SJCRH30 (cell line): ENCODE measurements around the gene TOMM6. TPM values are rescaled to one million over a fixed set of nuclear protein-coding genes. Genes with fewer than 3 reads are reported as not detected.

Source experiments
- DNase-seq, 2 experiments: peaks; one replicate each; pipeline ENCODE4 v3.0.0-alpha.2; 2015 to 2020
- H3K27ac ChIP-seq: fragments of 250-450 bp; sonication (Bioruptor Pico); 2 replicates; pipeline ENCODE4 v1.5.1; 2020; ENCODE audit warnings: mild to moderate bottlenecking, moderate library complexity
- H3K27me3 ChIP-seq: fragments of 250-450 bp; sonication (Bioruptor Pico); 2 replicates; pipeline ENCODE4 v1.5.1; 2020; ENCODE audit warnings: mild to moderate bottlenecking, moderate library complexity
- H3K36me3 ChIP-seq: fragments of 250-450 bp; sonication (Bioruptor Pico); 2 replicates; pipeline ENCODE4 v1.5.1; 2020; ENCODE audit warnings: mild to moderate bottlenecking, moderate library complexity
- H3K4me1 ChIP-seq: fragments of 250-450 bp; sonication (Bioruptor Pico); 2 replicates; pipeline ENCODE4 v1.5.1; 2020; ENCODE audit warnings: mild to moderate bottlenecking, moderate library complexity
- H3K4me3 ChIP-seq: fragments of 250-450 bp; sonication (Bioruptor Pico); 2 replicates; pipeline ENCODE4 v1.5.1; 2020; ENCODE audit warnings: mild to moderate bottlenecking, moderate library complexity
- H3K9me3 ChIP-seq: fragments of 250-450 bp; sonication (Bioruptor Pico); replicated peaks from 2 replicates; pipeline ENCODE4 v1.5.1; 2020; ENCODE audit warnings: mild to moderate bottlenecking, moderate library complexity
- total RNA-seq: library from RNA; depleted of rRNA; stranded (reverse); fragments of >200 nt; shearing (Covaris generic); gene quantifications from 2 replicates; pipeline ENCODE4 v1.2.3, GENCODE V29; 2014; rRNA removed

The TOMM6 gene
- 194 and 198 TPM in 2 replicates for total RNA-seq

GRCh38 chr6:41787219-41787917 lies at the start of gene TOMM6:
TSS of gene TOMM6 (plus strand) at chr6:41787694. CDS start at chr6:41787698, 4 bp downstream.
- no peaks in the 10 kb centered on the region for H3K9me3 ChIP-seq
- H3K27me3 ChIP-seq: no peaks in the 10 kb centered on the region
- peak within 1 kb of the TSS; percentile 94 for H3K4me3 ChIP-seq
- peak; percentile 94 to 95 for DNase-seq
- H3K27ac ChIP-seq: peak within 1 kb of the TSS; percentile 81
- H3K36me3 ChIP-seq: peaks cover 37% of the 10 kb centered on the region
- no peaks in the 10 kb centered on the region for H3K4me1 ChIP-seq

- H3K9me3 ChIP-seq: no peaks in the 10 kb centered on the region
- no peak for DNase-seq
- H3K4me1 ChIP-seq: peaks cover 12% of the 10 kb centered on the region
- no peak overlapping the region for H3K27ac ChIP-seq
- H3K4me3 ChIP-seq: no peak overlapping the region
- no peaks in the 10 kb centered on the region for H3K36me3 ChIP-seq
- H3K27me3 ChIP-seq: 0 out of 2 replicates have a peak, but pooled peaks cover 4% of the 10 kb centered on the region
These were observed 48.5 kb upstream of the TOMM6 start for GRCh38 chr6:41739041-41739440.

DNA sequence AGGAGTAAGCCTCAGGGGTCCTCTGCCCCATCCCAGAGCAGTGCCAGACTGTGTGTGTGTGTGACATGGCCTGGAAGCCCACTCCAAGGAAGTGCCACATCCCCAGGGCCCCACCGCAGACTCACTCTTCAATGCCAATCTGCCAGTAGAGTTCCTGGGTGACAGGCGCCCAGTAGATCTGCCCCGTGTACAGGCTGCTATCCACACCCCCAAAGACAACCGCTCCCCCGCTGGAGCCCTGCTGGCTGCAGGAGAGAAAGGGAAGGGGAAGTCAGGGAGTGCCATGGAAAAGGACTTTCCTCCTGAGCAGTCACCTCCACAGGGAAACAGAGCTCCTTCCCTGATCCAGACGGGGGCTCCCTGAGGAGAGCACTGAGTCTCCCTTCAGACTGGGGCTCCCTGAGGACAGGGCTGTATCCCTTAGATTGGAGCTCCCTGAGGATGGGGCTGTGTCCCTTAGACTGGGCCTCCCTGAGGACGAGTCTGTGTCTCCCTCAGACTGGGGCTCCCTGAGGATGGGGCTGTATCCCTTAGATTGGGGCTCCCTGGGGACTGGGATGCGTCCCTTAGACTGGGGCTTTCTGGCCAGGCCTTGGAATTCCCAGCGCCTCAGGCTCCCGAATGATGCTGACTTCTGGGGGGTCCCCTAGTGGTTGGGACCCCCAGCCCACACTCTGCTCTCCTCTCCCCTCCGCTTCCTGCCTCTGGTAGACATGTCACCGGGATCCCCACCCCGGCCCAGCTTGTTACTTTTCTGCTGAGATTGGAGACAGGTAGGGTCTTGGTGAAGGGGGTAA lies 46.9 kb upstream of the TOMM6 start:
- H3K36me3 ChIP-seq: no peaks in the 10 kb centered on the region
- H3K4me1 ChIP-seq: peaks cover 12% of the 10 kb centered on the region
- no peak overlapping the region for H3K27ac ChIP-seq
- H3K27me3 ChIP-seq: 0 out of 2 replicates have a peak, but pooled peaks cover 4% of the 10 kb centered on the region
- no peak for DNase-seq
- H3K9me3 ChIP-seq: no peaks in the 10 kb centered on the region
- no peak overlapping the region for H3K4me3 ChIP-seq

DNA sequence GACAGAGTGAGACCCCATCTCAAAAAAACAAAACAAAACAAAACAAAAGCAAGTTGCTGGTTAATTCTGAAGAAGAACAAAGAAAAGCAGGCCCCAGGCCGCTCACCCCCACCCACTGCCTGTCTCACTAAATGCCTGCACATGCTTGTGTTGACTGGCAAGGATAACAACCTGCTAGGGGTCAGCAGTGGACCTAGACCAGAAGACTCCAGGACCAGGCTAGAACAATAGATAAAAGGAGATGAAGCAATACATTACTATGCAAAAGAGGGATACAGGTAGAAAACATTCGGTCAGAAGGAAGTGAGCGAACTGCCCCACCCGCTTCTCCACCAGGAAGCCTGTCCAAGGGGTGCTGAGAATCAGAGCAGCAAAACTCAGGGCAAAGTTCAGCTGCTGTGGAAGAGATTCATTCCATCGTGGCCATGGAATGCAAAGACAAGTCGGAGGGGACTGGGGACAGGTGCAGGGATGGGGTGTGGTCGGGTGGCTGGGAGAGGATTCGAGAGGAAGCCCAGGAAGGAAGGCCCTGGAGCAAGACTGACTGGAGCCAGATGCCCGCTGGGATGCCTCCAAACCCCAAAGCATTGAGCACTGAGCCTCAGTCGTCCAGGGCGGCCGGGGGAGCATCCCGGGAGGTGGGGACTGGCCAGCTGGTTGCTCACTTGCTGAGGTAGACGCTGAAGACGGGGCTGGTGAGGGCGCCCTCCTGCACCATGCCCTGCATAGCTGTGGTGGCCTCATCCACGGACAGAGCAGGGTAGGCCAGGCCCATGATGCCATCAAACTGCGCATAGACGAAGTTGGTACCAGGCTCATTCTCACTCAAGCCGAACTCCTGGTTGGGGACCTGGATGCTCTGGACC lies 45.6 kb upstream of the TOMM6 start:
- peak; percentile 49 to 59 for DNase-seq
- Histone ChIP-seq H3K4me3 (no peak overlapping the region), H3K36me3 (no peaks in the 10 kb centered on the region), H3K9me3 (no peaks in the 10 kb centered on the region), H3K27me3 (0 out of 2 replicates have a peak, but pooled peaks cover 4% of the 10 kb centered on the region), H3K4me1 (peaks cover 9% of the 10 kb centered on the region), H3K27ac (no peak overlapping the region)

DNA sequence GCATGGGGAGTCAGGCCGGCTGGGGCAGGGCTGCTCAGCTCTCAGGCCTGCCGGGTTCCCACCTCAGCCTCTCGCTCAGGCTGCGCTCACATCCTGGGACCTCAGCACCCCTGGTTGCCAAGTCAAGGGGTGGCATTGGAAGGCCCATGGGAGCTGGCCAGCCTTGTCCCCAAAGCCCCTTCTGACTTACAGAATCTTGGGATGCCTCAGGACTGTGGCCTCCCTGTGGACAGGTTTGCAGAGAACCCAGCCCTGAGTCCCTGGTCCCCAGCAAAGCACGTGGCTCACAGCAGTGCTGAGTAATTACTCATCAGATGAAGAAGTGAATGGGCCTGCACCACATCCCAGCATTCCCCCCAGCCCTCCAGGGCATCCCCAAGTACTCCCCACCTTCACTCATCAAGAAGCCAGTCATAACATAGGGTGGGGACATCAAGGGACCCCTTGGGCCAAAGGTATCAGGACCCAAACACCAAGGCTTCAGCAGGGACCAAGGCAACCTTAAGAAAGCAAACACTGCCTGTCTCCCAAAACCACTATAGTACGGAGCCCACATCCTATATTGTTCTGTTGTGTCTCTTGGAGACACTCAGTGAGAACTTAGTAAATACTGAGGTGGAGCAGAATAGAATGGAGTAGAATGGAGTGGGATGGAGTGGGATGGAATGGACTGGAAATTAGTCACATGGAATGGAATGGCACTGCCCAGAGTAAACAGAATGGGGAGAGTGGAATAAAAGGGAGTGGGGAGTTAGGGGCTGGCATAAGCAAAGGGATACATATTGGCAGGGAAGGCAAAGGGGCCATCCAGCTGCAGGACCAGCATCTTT lies 43.9 kb upstream of the TOMM6 start:
- H3K9me3 ChIP-seq: no peaks in the 10 kb centered on the region
- no peak overlapping the region for H3K27ac ChIP-seq
- 0 out of 2 replicates have a peak, but pooled peaks cover 4% of the 10 kb centered on the region for H3K27me3 ChIP-seq
- peaks cover 9% of the 10 kb centered on the region for H3K4me1 ChIP-seq
- no peak for DNase-seq
- no peaks in the 10 kb centered on the region for H3K36me3 ChIP-seq
- no peak overlapping the region for H3K4me3 ChIP-seq

- Histone ChIP-seq H3K4me3 (no peak overlapping the region), H3K9me3 (no peaks in the 10 kb centered on the region)
These were observed 43.2 kb upstream of the TOMM6 start for GRCh38 chr6:41744236-41744787.

GRCh38 chr6:41746107-41746506 lies 41.4 kb upstream of the TOMM6 start:
- H3K36me3 ChIP-seq: no peaks in the 10 kb centered on the region
- no peaks in the 10 kb centered on the region for H3K9me3 ChIP-seq
- H3K27me3 ChIP-seq: no peaks in the 10 kb centered on the region
- no peak overlapping the region for H3K4me3 ChIP-seq
- H3K27ac ChIP-seq: no peak overlapping the region
- peaks cover 9% of the 10 kb centered on the region for H3K4me1 ChIP-seq
- DNase-seq: no peak

More at GRCh38 chr6:41744236-41744787, 43.2 kb upstream of the TOMM6 start:
- DNase-seq: no peak
- Histone ChIP-seq H3K4me1 (peaks cover 9% of the 10 kb centered on the region), H3K27ac (no peak overlapping the region), H3K27me3 (0 out of 2 replicates have a peak, but pooled peaks cover 4% of the 10 kb centered on the region), H3K36me3 (no peaks in the 10 kb centered on the region)

- H3K27ac ChIP-seq: no peak within 1 kb of the TSS
- H3K4me1 ChIP-seq: no peaks in the 10 kb centered on the region
- no peaks in the 10 kb centered on the region for H3K27me3 ChIP-seq
These were observed 40.0 kb upstream of the TOMM6 start, which contains the start of gene PGC for GRCh38 chr6:41747256-41748101. TSS of gene PGC (minus strand) at chr6:41747397. CDS start at chr6:41747334, 63 bp downstream.

DNA sequence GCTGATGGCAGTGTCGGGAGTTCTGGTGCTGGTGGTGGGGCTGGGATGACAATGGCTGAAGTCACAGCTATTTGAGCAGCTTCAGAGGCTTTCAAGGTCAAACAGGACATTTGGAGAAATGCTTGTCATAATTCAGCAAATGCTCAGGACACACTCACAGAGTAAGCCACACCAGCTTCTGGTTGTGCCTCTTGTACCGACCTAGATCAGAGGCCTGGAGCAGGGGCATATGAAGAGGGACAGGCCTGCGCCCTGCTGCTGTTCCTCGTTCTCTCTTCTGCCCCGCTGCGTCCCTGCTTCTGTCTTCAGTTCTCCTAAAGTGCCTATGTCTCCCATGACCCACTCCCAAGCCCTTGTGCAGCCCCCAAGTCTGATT lies 39.4 kb upstream of the TOMM6 start:
- Histone ChIP-seq H3K36me3 (no peaks in the 10 kb centered on the region), H3K4me3 (no peak overlapping the region), H3K27me3 (no peaks in the 10 kb centered on the region), H3K9me3 (no peaks in the 10 kb centered on the region), H3K4me1 (no peaks in the 10 kb centered on the region), H3K27ac (no peak overlapping the region)
- DNase-seq: no peak

More at GRCh38 chr6:41747256-41748101, 40.0 kb upstream of the TOMM6 start, which contains the start of gene PGC:
- no peak for DNase-seq
- Histone ChIP-seq H3K36me3 (no peaks in the 10 kb centered on the region), H3K4me3 (no peak within 1 kb of the TSS), H3K9me3 (no peaks in the 10 kb centered on the region)

DNA sequence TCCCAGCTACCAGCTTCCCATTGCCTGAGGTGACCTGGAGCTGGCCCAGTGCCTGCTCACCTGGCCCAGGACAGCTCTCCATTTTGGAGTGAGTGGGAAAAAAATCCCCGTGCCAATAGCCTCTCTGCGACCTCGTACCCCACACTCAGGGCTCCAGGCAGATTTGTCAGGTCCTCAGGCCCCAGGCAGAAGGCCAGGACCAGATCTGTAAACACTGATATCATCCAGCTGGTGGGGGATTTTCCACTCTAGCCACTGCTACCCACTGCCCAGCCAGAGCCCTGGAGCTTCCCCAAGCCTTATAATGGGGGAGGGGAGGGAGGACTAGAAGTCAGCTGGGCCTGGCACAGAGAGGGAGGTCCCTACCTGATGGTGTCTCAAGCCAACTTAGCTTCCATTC lies 39.0 kb upstream of the TOMM6 start:
- Histone ChIP-seq H3K4me1 (no peaks in the 10 kb centered on the region), H3K27me3 (no peaks in the 10 kb centered on the region), H3K9me3 (no peaks in the 10 kb centered on the region), H3K27ac (no peak overlapping the region), H3K4me3 (no peak overlapping the region), H3K36me3 (no peaks in the 10 kb centered on the region)
- DNase-seq: no peak

DNA sequence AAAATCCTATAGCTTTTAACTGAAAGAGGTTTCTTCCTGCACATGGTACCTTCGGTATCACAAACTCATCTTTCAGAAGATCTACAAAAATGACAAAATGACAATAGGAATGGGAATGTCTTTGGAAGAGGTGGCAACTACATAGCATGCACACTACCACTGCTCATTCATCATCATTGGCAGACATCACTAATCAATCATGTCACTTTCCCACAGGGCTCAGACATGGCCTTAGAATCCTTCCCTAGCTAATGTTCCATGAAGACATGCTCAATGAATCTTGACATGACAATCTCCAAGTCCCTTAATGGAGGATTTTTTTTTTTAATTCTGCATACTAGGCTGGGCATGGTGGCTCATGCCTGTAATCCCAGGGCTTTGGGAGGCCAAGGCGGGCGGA lies 37.1 kb upstream of the TOMM6 start:
- no peak for DNase-seq
- H3K4me1 ChIP-seq: no peaks in the 10 kb centered on the region
- H3K36me3 ChIP-seq: no peaks in the 10 kb centered on the region
- H3K27me3 ChIP-seq: no peaks in the 10 kb centered on the region
- no peaks in the 10 kb centered on the region for H3K9me3 ChIP-seq
- H3K27ac ChIP-seq: no peak overlapping the region
- H3K4me3 ChIP-seq: no peak overlapping the region

- peaks cover 12% of the 10 kb centered on the region for H3K4me1 ChIP-seq
- DNase-seq: no peak
- no peak overlapping the region for H3K27ac ChIP-seq
- H3K4me3 ChIP-seq: no peak overlapping the region
- no peaks in the 10 kb centered on the region for H3K36me3 ChIP-seq
- no peaks in the 10 kb centered on the region for H3K27me3 ChIP-seq
- H3K9me3 ChIP-seq: no peaks in the 10 kb centered on the region
These were observed 31.6 kb upstream of the TOMM6 start for GRCh38 chr6:41755895-41756294.

- DNase-seq: no peak
- no peaks in the 10 kb centered on the region for H3K27me3 ChIP-seq
- H3K27ac ChIP-seq: no peak overlapping the region
- no peaks in the 10 kb centered on the region for H3K9me3 ChIP-seq
- H3K4me1 ChIP-seq: peaks cover 12% of the 10 kb centered on the region
- no peaks in the 10 kb centered on the region for H3K36me3 ChIP-seq
- H3K4me3 ChIP-seq: no peak overlapping the region
These were observed 31.1 kb upstream of the TOMM6 start for GRCh38 chr6:41756354-41756753.
